Left renal pelvis (tissue), 4 donors: ENCODE data around the gene BRF1. TPM values are rescaled to one million over a fixed set of nuclear protein-coding genes. Genes with fewer than 3 reads are reported as not detected.

ENCODE experiments used
- DNase-seq, 4 donors: peaks; one replicate each; pipeline ENCODE4 v3.0.0-alpha.2; 2013; ENCODE audit warnings: low read depth in 4 of 4, low spot score in 3 of 4
- polyA plus RNA-seq, 4 donors: library from polyadenylated mRNA; unstranded; fragments of 120-200 nt; gene quantifications; one replicate each; pipeline ENCODE4 v1.2.1, GENCODE V29; 2013; ENCODE audit not compliant: insufficient read length in 4 of 4

The BRF1 gene
- polyA plus RNA-seq, 4 donors, result 21.5 to 40.8 (median 33.3) TPM

- no peak for DNase-seq
Observed at GRCh38 chr14:105180592-105181548, 119.9 kb downstream of the BRF1 start, which contains the start of gene NUDT14. TSS of gene NUDT14 (minus strand) at chr14:105181312. CDS start at chr14:105181209, 103 bp downstream.

GRCh38 chr14:105179191-105179590 is 121.6 kb downstream of the BRF1 start:
- DNase-seq, result no peak

GRCh38 chr14:105178868-105179140 is 122.0 kb downstream of the BRF1 start:
- DNase-seq, result no peak

GRCh38 chr14:105178069-105178867 is 122.5 kb downstream of the BRF1 start:
- DNase-seq, result no peak

GRCh38 chr14:105177082-105177481 is 123.7 kb downstream of the BRF1 start:
- DNase-seq, result no peak

GRCh38 chr14:105176513-105176912 is 124.3 kb downstream of the BRF1 start:
- no peak for DNase-seq

- DNase-seq, result no peak
Observed at GRCh38 chr14:105173901-105174894, 126.6 kb downstream of the BRF1 start.

GRCh38 chr14:105173145-105173544 is 127.7 kb downstream of the BRF1 start:
- no peak for DNase-seq

GRCh38 chr14:105172476-105172875 is 128.3 kb downstream of the BRF1 start:
- no peak for DNase-seq

GRCh38 chr14:105171004-105171673 is 129.7 kb downstream of the BRF1 start:
- no peak for DNase-seq

- no peak for DNase-seq
Observed at GRCh38 chr14:105169776-105170655, 130.8 kb downstream of the BRF1 start.

GRCh38 chr14:105168979-105169507 is 131.8 kb downstream of the BRF1 start:
- DNase-seq, result no peak

- no peak for DNase-seq
Observed at GRCh38 chr14:105168496-105168978, 132.3 kb downstream of the BRF1 start, which contains the start of gene JAG2. TSS of gene JAG2 (minus strand) at chr14:105168776. CDS start at chr14:105168420, 356 bp downstream.

GRCh38 chr14:105168093-105168420 is 132.7 kb downstream of the BRF1 start:
- no peak for DNase-seq

- DNase-seq, result no peak
Observed at GRCh38 chr14:105167303-105168092, 133.3 kb downstream of the BRF1 start.

- DNase-seq, result no peak
Observed at GRCh38 chr14:105166571-105167302, 134.1 kb downstream of the BRF1 start.
